Neuronal stem cell (in vitro differentiated cells): Measurements from ENCODE around the gene CLDND1.

Experiments
- DNase-seq: peaks from one replicate; pipeline ENCODE4 v3.0.0-alpha.2; 2013; ENCODE audit warnings: low spot score
- H2AFZ ChIP-seq: one replicate; pipeline ENCODE4 v1.6.1; 2013; ENCODE audit warnings: mild to moderate bottlenecking, low read length, inconsistent platforms
- H2AK5ac ChIP-seq: 2 replicates; pipeline ENCODE4 v1.6.1; 2013; ENCODE audit warnings: low read depth, mild to moderate bottlenecking, inconsistent platforms, low read length, moderate library complexity, mixed read lengths
- H2BK120ac ChIP-seq: 2 replicates; pipeline ENCODE4 v1.6.1; 2013; ENCODE audit warnings: low read depth, mild to moderate bottlenecking, inconsistent platforms, low read length, moderate library complexity, mixed read lengths
- H2BK12ac ChIP-seq: one replicate; pipeline ENCODE4 v1.6.1; 2013; ENCODE audit warnings: low read length, inconsistent platforms
- H2BK15ac ChIP-seq: 2 replicates; pipeline ENCODE4 v1.6.1; 2013; ENCODE audit warnings: mild to moderate bottlenecking, low read length, inconsistent platforms, mixed read lengths
- H2BK5ac ChIP-seq: one replicate; pipeline ENCODE4 v1.6.1; 2013; ENCODE audit warnings: inconsistent platforms, mild to moderate bottlenecking, low read length, moderate library complexity
- H3K14ac ChIP-seq: one replicate; pipeline ENCODE4 v1.6.1; 2013; ENCODE audit warnings: low read length, inconsistent platforms
- H3K18ac ChIP-seq: 2 replicates; pipeline ENCODE4 v1.6.1; 2013; ENCODE audit warnings: low read length, inconsistent platforms
- H3K23ac ChIP-seq: 2 replicates; pipeline ENCODE4 v1.6.1; 2013; ENCODE audit warnings: low read depth, mild to moderate bottlenecking, mixed read lengths, low read length, inconsistent platforms; ENCODE audit not compliant: poor library complexity
- H3K27ac ChIP-seq: replicated peaks from 3 replicates; pipeline ENCODE4 v1.5.1; 2013; ENCODE audit warnings: low read length, inconsistent platforms
- H3K27me3 ChIP-seq, 3 experiments: 2 replicates each; pipeline ENCODE4 v1.6.1; 2013; ENCODE audit warnings: low read length in 3 of 3, mild to moderate bottlenecking in 2 of 3, inconsistent platforms in 1 of 3, low read depth in 1 of 3, mixed read lengths in 1 of 3, moderate library complexity in 1 of 3; ENCODE audit not compliant: control insufficient read depth in 3 of 3, insufficient read depth in 3 of 3
- H3K36me3 ChIP-seq, 2 donors: replicated peaks in 1 of 2; 2 replicates each; pipeline ENCODE4 v1.6.1; 2013; ENCODE audit warnings: low read length in 2 of 2; ENCODE audit not compliant: control insufficient read depth in 2 of 2, insufficient read depth in 2 of 2
- H3K4ac ChIP-seq: 2 replicates; pipeline ENCODE4 v1.6.1; 2013; ENCODE audit warnings: inconsistent platforms, mild to moderate bottlenecking, low read length, moderate library complexity
- H3K4me1 ChIP-seq, 2 donors: 1 replicate in 1 of 2; 2 replicates in 1 of 2; pipeline ENCODE4 v1.6.1; 2013; ENCODE audit warnings: low read length in 2 of 2, low read depth in 1 of 2; ENCODE audit not compliant: control insufficient read depth in 2 of 2, insufficient read depth in 1 of 2
- H3K4me2 ChIP-seq: one replicate; pipeline ENCODE4 v1.6.1; 2013; ENCODE audit warnings: mild to moderate bottlenecking, low read length, inconsistent platforms; ENCODE audit not compliant: insufficient read depth, poor library complexity, severe bottlenecking
- H3K4me3 ChIP-seq, 2 donors: 2 replicates each; pipeline ENCODE4 v1.5.1; 2013; ENCODE audit warnings: low read length in 2 of 2, mild to moderate bottlenecking in 2 of 2, inconsistent platforms in 1 of 2, moderate library complexity in 1 of 2
- H3K79me1 ChIP-seq: one replicate; pipeline ENCODE4 v1.6.1; 2013; ENCODE audit warnings: low read depth, mild to moderate bottlenecking, inconsistent platforms, low read length, moderate library complexity
- H3K9ac ChIP-seq: one replicate; pipeline ENCODE4 v1.6.1; 2013; ENCODE audit warnings: mild to moderate bottlenecking, low read depth, low read length, inconsistent platforms; ENCODE audit not compliant: poor library complexity
- H3K9me3 ChIP-seq, 2 donors: replicated peaks in 1 of 2; 2 replicates each; pipeline versions ENCODE3 to v1.6.1; 2013; ENCODE audit warnings: low read length in 2 of 2, mild to moderate bottlenecking in 2 of 2, inconsistent platforms in 1 of 2, low read depth in 1 of 2, mixed read lengths in 1 of 2, moderate library complexity in 1 of 2; ENCODE audit not compliant: control insufficient read depth in 2 of 2, insufficient read depth in 1 of 2
- H4K8ac ChIP-seq: one replicate; pipeline ENCODE4 v1.6.1; 2013; ENCODE audit warnings: low read depth, mild to moderate bottlenecking, inconsistent platforms, low read length, moderate library complexity
- H4K91ac ChIP-seq: one replicate; pipeline ENCODE4 v1.6.1; 2013; ENCODE audit warnings: low read length, low read depth, mild to moderate bottlenecking, inconsistent platforms; ENCODE audit not compliant: poor library complexity
- WGBS, 2 donors: extraction: QIAGEN DNeasy Blood & Tissue Kit; methylation state at CpG; one replicate each; pipeline ENCODE4 v1.1.7; 2013; ENCODE audit warnings: missing lambda C conversion rate in 2 of 2, mixed read lengths in 1 of 2; ENCODE audit not compliant: insufficient read length in 2 of 2, insufficient replicate concordance in 1 of 2; ENCODE audit errors: extremely low coverage in 2 of 2; 5-methylcytosine and 5-hydroxymethylcytosine counted together

Gene CLDND1

DNA sequence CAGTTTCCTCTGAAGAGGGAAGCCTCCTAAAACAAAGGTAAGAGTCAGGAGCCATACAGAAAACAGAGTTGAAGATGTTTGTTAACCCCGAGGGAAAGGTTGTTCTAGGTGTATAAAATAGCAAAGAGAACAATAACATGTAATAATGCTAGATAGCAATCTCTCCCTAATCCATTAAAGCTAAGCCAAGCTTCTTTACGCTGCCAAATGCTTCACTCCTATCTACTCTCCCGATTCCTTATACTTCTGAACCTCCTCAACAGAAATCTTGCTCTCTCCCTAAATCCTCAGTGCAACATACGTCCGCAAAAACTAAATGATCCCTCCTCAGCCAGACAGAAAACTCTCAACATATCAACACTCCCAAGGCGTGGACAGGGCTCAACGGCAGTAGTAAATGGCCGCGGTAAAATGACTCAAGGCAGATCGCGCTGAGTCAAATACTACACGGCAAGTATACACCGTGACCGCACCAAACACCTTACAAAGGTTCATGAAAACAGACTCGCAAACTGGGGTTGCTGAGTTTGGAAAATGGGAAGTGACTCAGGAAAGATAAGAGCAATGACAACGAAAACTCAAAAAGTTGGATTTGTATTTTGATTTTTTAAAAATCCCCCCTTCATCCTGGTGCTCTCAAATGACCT, 682 bp downstream of the CLDND1 start:
- peak overlapping the region; percentile 70 for H3K9ac ChIP-seq
- no peak overlapping the region for H2BK12ac ChIP-seq
- H2BK5ac ChIP-seq, result peak overlapping the region; percentile 82
- no peaks in the 10 kb centered on the region for H3K9me3 ChIP-seq
- peak overlapping the region; percentile 93 for H2AFZ ChIP-seq
- H2BK120ac ChIP-seq, result no peak overlapping the region
- peak overlapping the region; percentile 94 for H3K18ac ChIP-seq
- H3K23ac ChIP-seq, result peak overlapping the region; percentile 95
- no peak overlapping the region for H2AK5ac ChIP-seq
- peak; percentile 26 for DNase-seq
- H3K27me3 ChIP-seq, result peaks cover 0 to 3% (median 0%) of the 10 kb centered on the region in 3 experiments
- no peaks in the 10 kb centered on the region for H3K79me1 ChIP-seq
- no CpG with 5 or more reads among the region's 16 CpGs for WGBS, 2 donors
- peaks cover 0 to 7% of the 10 kb centered on the region in 2 donors for H3K4me1 ChIP-seq
- no peak overlapping the region for H4K91ac ChIP-seq
- H2BK15ac ChIP-seq, result no peak overlapping the region
- no peak overlapping the region for H4K8ac ChIP-seq
- H3K4me3 ChIP-seq, result peak overlapping the region; percentile 68 to 96
- peaks cover 4 to 43% of the 10 kb centered on the region in 2 donors for H3K36me3 ChIP-seq
- H3K4ac ChIP-seq, result no peak overlapping the region
- H3K14ac ChIP-seq, result no peak overlapping the region
- peak overlapping the region; percentile 66 for H3K4me2 ChIP-seq
- H3K27ac ChIP-seq, result peak overlapping the region; percentile 83

DNA sequence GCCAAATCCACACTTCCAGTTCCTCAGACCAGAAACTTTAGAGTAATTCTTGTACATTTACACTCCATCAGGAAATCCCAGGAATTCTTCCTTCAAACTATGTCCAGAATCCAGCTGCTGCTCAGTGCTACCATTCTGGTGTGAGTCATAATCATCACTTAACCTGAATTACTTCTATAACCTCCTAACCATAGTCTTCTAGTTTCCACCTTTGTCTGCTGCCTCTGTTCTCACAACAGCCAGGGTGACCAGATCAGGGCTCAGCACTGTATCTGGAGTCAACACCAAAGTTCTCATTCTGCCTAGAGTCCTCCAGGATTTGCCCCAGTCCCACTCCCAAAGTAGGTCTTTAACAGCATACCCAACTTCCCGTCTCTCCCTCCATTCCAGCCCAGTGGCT, 3.4 kb downstream of the CLDND1 start:
- Histone ChIP-seq H3K18ac (no peak overlapping the region), H4K8ac (no peak overlapping the region), H3K36me3 (peaks cover 8 to 68% of the 10 kb centered on the region in 2 donors)

DNA sequence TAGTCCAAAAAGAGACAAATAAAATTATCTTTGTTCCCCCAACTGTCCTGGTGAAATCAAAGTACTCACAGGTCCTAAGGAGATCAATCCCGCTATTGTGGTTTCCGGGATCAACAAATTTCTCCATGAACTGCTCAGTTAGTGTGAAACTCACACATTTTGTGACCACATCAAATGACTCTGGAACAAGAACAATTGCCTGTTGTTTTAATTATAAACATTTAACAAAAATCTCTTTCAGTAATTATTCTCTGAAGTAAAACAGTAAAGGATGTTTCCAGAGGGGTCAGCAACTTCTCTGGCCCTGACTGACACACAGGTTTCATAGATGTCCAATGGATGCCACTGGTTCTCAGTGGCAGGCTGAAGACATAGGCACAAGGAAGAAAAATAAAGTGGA, 3.9 kb downstream of the CLDND1 start:
- H3K18ac ChIP-seq, result no peak overlapping the region
- H2BK12ac ChIP-seq, result no peak overlapping the region
- no peak overlapping the region for H3K4ac ChIP-seq
- H3K36me3 ChIP-seq, result peaks cover 8 to 70% of the 10 kb centered on the region in 2 donors
- no peak overlapping the region for H2AFZ ChIP-seq
- peaks cover 0 to 7% of the 10 kb centered on the region in 2 donors for H3K4me1 ChIP-seq
- H3K27ac ChIP-seq, result no peak overlapping the region
- H3K79me1 ChIP-seq, result no peaks in the 10 kb centered on the region
- H2BK15ac ChIP-seq, result no peak overlapping the region
- no peak overlapping the region for H2BK5ac ChIP-seq
- no peak overlapping the region for H3K9ac ChIP-seq
- DNase-seq, result no peak
- no CpG with 5 or more reads among the region's 2 CpGs for WGBS, 2 donors
- no peak overlapping the region for H2BK120ac ChIP-seq
- H3K23ac ChIP-seq, result no peak overlapping the region
- H4K8ac ChIP-seq, result no peak overlapping the region
- no peak overlapping the region for H3K14ac ChIP-seq
- no peak overlapping the region for H4K91ac ChIP-seq
- no peak overlapping the region for H3K4me2 ChIP-seq
- H3K4me3 ChIP-seq, result no peak overlapping the region
- H2AK5ac ChIP-seq, result no peak overlapping the region
- no peaks in the 10 kb centered on the region for H3K27me3 ChIP-seq
- H3K9me3 ChIP-seq, result no peaks in the 10 kb centered on the region

More for the DNA sequence above, 3.4 kb downstream of the CLDND1 start:
- Histone ChIP-seq H3K4me3 (no peak overlapping the region), H3K27ac (no peak overlapping the region), H3K4me1 (peaks cover 0 to 7% of the 10 kb centered on the region in 2 donors), H3K4ac (no peak overlapping the region), H3K4me2 (no peak overlapping the region), H3K9ac (no peak overlapping the region), H2AK5ac (no peak overlapping the region), H2AFZ (no peak overlapping the region), H2BK15ac (no peak overlapping the region), H2BK120ac (no peak overlapping the region), H3K27me3 (no peaks in the 10 kb centered on the region), H3K9me3 (no peaks in the 10 kb centered on the region), H2BK5ac (no peak overlapping the region), H4K91ac (no peak overlapping the region), H3K23ac (peak overlapping the region; percentile 30), H3K14ac (no peak overlapping the region), H2BK12ac (no peak overlapping the region), H3K79me1 (no peaks in the 10 kb centered on the region)
- DNase-seq, result no peak
- WGBS, 2 donors, result no CpG with 5 or more reads among the region's 1 CpG

DNA sequence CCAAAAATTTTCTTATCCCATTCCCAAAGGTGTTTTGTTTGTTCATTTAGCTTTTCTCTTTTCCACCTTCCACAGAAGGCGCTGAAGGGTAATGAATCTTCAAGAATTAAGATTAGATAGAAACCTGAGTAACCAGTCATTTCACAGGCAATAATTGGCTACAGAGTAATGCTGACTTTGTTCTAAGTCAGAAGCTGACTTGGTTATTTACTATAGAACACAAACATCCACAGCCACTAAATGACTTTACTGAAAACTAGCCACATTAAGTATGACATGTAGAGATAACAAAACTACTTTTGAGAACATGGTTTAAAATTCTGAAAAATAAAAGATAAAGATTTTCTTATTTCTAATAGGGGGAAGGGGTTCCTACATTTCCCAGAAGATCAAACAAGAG, 7.8 kb downstream of the CLDND1 start:
- Histone ChIP-seq H3K36me3 (peaks cover 8 to 58% of the 10 kb centered on the region in 2 donors), H3K4me2 (no peak overlapping the region), H3K9me3 (no peaks in the 10 kb centered on the region), H3K14ac (no peak overlapping the region), H3K23ac (no peak overlapping the region), H3K4me1 (no peaks in the 10 kb centered on the region), H3K4me3 (no peak overlapping the region), H3K79me1 (no peaks in the 10 kb centered on the region), H2BK120ac (no peak overlapping the region), H3K9ac (no peak overlapping the region), H4K91ac (no peak overlapping the region), H2BK5ac (no peak overlapping the region), H2AFZ (no peak overlapping the region), H3K4ac (no peak overlapping the region), H2AK5ac (no peak overlapping the region), H4K8ac (no peak overlapping the region), H3K18ac (no peak overlapping the region), H3K27me3 (no peaks in the 10 kb centered on the region), H2BK15ac (no peak overlapping the region), H2BK12ac (no peak overlapping the region), H3K27ac (no peak overlapping the region)
- WGBS, 2 donors, result no CpG with 5 or more reads among the region's 1 CpG
- DNase-seq, result no peak
